PC-9 (cell line): ENCODE results near the gene NOC4L.

Experiments
- CTCF ChIP-seq: fragments of 200-600 bp; sonication (generic); conservative IDR thresholded peaks from 2 replicates; pipeline ENCODE4 v1.6.1; 2017; ENCODE audit warnings: mixed run types, antibody characterized with exemption, mild to moderate bottlenecking, moderate library complexity
- EZH2 ChIP-seq: fragments of 200-600 bp; sonication (generic); IDR thresholded peaks from 2 replicates; pipeline ENCODE4 v1.8.0; 2017; ENCODE audit warnings: antibody characterized with exemption, low read depth

- no peak for TF ChIP-seq CTCF
- no peak for TF ChIP-seq EZH2
Measured at GRCh38 chr12:132125736-132126135, 18.5 kb upstream of the NOC4L start.
